ENCODE data around the gene CHAF1B.

GRCh38 chr21:36420571-36421339, 35.6 kb downstream of the CHAF1B start:
- TF ChIP-seq CTCF (IDR thresholded peaks at IDR 0.05; ENCODE audit: low read length) (no peak), EZH2 (IDR thresholded peaks at IDR 0.05; ENCODE audit: borderline replicate concordance, low read length) (no peak)
